ENCODE data around the gene IL3RA. TPM values are rescaled to one million over a fixed set of nuclear protein-coding genes. Genes with fewer than 3 reads are reported as not detected.

IL3RA gene
- total RNA-seq, 4 donors from 2014 or later = 5.2 to 38.3 (median 20.6) TPM

- no peak for TF ChIP-seq CTCF (IDR thresholded peaks at IDR 0.05)
These were observed 60.4 kb downstream of the IL3RA start for GRCh38 chrX:1397001-1397400.

GRCh38 chrX:1397441-1398270, 61.1 kb downstream of the IL3RA start:
- DNase-seq (ENCODE audit: low spot score) (no peak), ATAC-seq (ENCODE audit: low FRiP score) (no peak)
- TF ChIP-seq CTCF (IDR thresholded peaks at IDR 0.05) = no peak

More at GRCh38 chrX:1397001-1397400, 60.4 kb downstream of the IL3RA start:
- DNase-seq (ENCODE audit: low spot score) (no peak), ATAC-seq (ENCODE audit: low FRiP score) (no peak)

GRCh38 chrX:1398431-1399340, 62.1 kb downstream of the IL3RA start:
- DNase-seq (ENCODE audit: low spot score) (no peak), ATAC-seq (ENCODE audit: low FRiP score) (no peak)
- no peak for TF ChIP-seq CTCF (IDR thresholded peaks at IDR 0.05)

GRCh38 chrX:1400049-1400448, 63.5 kb downstream of the IL3RA start:
- no peak for DNase-seq (ENCODE audit: low spot score)

GRCh38 chrX:1400742-1401471, 64.3 kb downstream of the IL3RA start:
- TF ChIP-seq CTCF (IDR thresholded peaks at IDR 0.05) = no peak
- DNase-seq (ENCODE audit: low spot score) (no peak), ATAC-seq (ENCODE audit: low FRiP score) (no peak)

More at GRCh38 chrX:1400049-1400448, 63.5 kb downstream of the IL3RA start:
- TF ChIP-seq CTCF (IDR thresholded peaks at IDR 0.05) = no peak
- no peak for ATAC-seq (ENCODE audit: low FRiP score)

- TF ChIP-seq CTCF (IDR thresholded peaks at IDR 0.05) = no peak
- ATAC-seq (ENCODE audit: low FRiP score) (peak; percentile 41), DNase-seq (ENCODE audit: low spot score) (no peak)
These were observed 65.2 kb downstream of the IL3RA start for GRCh38 chrX:1401611-1402430.
